HAP-1 (cell line): Measurements from ENCODE around the gene RALGAPB.
"Not testable (repeated sequence)": the region's sequence is repeated elsewhere in the genome, so short reads cannot be mapped to it uniquely, and the experiment has no call there.

ENCODE experiments used
- DNase-seq, 2 experiments: peaks; one replicate each; pipeline ENCODE4 v3.0.0-alpha.2; 2016 to 2020; ENCODE audit warnings: low spot score in 2 of 2
- H3K27me3 ChIP-seq: fragments of 250-450 bp; sonication (Bioruptor Pico); 2 replicates; pipeline ENCODE4 v1.5.1; 2020; ENCODE audit warnings: low read depth, mild to moderate bottlenecking, moderate library complexity
- H3K36me3 ChIP-seq: fragments of 250-450 bp; sonication (Bioruptor Pico); replicated peaks from 2 replicates; pipeline ENCODE4 v1.5.1; 2020; ENCODE audit warnings: mild to moderate bottlenecking
- H3K4me1 ChIP-seq: fragments of 250-450 bp; sonication (Bioruptor Pico); 2 replicates; pipeline ENCODE4 v1.5.1; 2020; ENCODE audit warnings: mild to moderate bottlenecking
- H3K4me3 ChIP-seq: fragments of 250-450 bp; sonication (Bioruptor Pico); 2 replicates; pipeline ENCODE4 v1.5.1; 2020; ENCODE audit warnings: mild to moderate bottlenecking, moderate library complexity
- H3K9me3 ChIP-seq: fragments of 250-450 bp; sonication (Bioruptor Pico); 2 replicates; pipeline ENCODE4 v1.5.1; 2020; ENCODE audit warnings: mild to moderate bottlenecking, moderate library complexity
- in situ Hi-C: fragments of 300-500 bp; cut with MboI; formaldehyde crosslinking; loops from 3 replicates; pipeline ENCODE4 v1.14.3; 2020; ENCODE audit warnings: low sequenced_read_pairs, inconsistent platforms, mixed read lengths

RALGAPB gene

GRCh38 chr20:38472513-38473366 is at the start of gene RALGAPB:
Gene RALGAPB, plus strand, starts transcription at chr20:38472843. Its CDS starts 15,590 bp downstream, at chr20:38488433.
- peak; percentile 96 to 98 for DNase-seq

DNA sequence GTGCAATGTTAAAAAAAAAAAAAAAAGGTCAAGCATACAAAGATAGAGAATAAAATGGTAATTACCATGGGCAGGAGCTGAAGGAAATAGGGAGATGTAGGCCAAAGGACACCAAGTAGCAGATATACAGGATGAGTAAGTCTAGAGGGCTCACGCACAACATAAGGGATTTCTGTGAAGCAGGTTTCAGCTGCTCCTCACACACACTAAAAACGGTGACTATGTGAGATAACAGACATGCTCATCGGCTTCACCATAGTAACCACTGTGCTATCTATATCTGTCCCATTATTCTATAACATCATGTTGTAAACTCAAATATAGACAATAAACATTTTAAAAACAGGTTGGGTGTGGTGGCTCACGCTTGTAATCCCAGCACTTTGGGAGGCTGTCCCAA is 49.1 kb upstream of the RALGAPB start:
- no peaks in the 10 kb centered on the region for H3K27me3 ChIP-seq
- DNase-seq: no peak
- H3K4me1 ChIP-seq: no peaks in the 10 kb centered on the region
- in situ Hi-C loops: no loop called here
- H3K36me3 ChIP-seq: peaks cover 99% of the 10 kb centered on the region
- H3K9me3 ChIP-seq: no peaks in the 10 kb centered on the region
- H3K4me3 ChIP-seq: no peak overlapping the region

More at GRCh38 chr20:38472513-38473366, at the start of gene RALGAPB:
- Histone ChIP-seq H3K27me3 (peaks cover 4% of the 10 kb centered on the region; the same call in 1 of the 2 replicates), H3K9me3 (no peaks in the 10 kb centered on the region), H3K4me3 (peak within 1 kb of the TSS; percentile 75), H3K36me3 (no peaks in the 10 kb centered on the region), H3K4me1 (peaks cover 14% of the 10 kb centered on the region)
- in situ Hi-C loops: no loop called here

DNA sequence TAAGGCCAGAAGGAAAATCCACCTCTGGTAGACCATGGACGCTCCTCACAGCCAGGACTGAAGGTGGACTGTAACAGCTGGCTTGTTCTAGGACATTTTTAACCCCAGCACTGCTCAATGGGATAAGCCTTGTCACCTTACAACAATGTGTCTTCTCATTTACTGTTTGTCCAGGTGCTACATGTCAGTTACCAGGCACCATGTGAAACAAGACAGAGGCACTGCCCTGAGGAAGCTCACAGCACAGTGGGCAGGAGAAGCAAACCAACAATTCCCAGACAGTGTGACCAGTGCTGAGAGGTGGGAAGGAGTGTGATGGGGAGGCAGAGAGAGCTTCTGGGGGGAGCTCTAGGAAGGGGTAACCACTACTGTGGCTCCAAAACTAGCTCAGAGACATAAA is 48.2 kb upstream of the RALGAPB start:
- Histone ChIP-seq H3K36me3 (peaks cover 99% of the 10 kb centered on the region), H3K4me1 (no peaks in the 10 kb centered on the region), H3K9me3 (no peaks in the 10 kb centered on the region), H3K4me3 (no peak overlapping the region), H3K27me3 (no peaks in the 10 kb centered on the region)
- no peak for DNase-seq
- in situ Hi-C loops: no loop called here

DNA sequence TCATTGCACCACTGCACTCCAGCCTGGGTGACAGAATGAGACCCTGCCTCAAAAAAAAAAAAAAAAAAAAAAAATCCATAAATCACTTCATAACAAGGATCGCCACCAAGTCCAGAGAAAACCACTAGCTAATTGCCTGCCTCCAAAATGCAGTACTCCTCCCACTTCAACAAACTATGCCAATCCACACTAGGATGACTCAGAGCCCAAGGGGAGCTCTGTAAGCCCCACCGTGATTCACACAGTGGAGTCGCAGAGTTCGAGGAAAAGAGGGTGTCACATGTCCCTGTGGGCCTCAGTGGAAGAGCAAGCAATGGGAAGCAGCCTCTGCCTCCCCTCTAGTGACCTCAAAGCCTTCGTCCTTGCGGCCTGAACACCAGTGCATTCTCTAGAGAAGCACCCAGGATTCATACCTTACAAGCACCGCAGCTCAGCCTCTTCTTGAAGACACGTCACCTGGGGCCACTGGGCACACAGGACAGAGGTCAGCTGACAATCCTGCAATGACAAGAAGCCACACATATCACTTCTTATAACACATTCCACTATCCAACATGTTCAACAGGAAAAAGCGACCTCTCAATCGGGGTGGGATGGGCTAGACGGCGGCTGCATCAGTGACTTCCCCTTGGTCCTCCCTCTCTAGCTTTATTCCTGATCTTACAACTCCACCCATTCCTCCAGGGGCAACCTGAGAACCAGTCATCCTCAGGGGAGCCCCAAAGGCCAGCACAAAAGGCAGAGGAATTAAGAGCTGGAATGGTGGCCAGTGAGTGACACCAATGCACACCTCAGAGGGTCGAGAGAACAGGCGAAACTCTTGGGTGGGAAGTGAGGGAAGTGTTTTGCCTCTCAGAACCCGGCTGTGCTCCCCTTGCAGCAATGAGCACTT is 46.4 kb upstream of the RALGAPB start:
- peaks cover 99% of the 10 kb centered on the region for H3K36me3 ChIP-seq
- H3K4me3 ChIP-seq: no peak overlapping the region
- no peaks in the 10 kb centered on the region for H3K4me1 ChIP-seq
- in situ Hi-C loops: no loop called here
- no peaks in the 10 kb centered on the region for H3K27me3 ChIP-seq
- no peak for DNase-seq
- H3K9me3 ChIP-seq: no peaks in the 10 kb centered on the region

DNA sequence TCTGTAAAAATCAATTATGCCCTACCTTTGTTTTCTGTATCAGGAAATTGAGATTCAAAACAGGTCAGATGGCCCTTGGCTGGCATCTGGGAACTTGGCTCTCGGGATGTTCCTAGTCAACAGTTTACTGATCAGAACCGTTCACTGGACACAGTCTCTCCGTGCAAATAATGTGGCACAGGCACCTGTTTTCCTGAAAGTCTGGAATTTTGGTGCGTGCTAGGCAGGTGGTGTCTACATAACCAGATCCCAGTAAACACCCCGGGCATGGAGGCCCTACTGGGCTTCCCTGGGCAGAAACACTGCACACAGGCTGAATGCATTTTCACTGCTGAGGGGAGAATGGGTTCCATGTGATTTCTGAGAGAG is 45.0 kb upstream of the RALGAPB start:
- H3K9me3 ChIP-seq: no peaks in the 10 kb centered on the region
- no peaks in the 10 kb centered on the region for H3K27me3 ChIP-seq
- H3K4me1 ChIP-seq: no peaks in the 10 kb centered on the region; the same call in 1 of the 2 replicates
- DNase-seq: no peak
- H3K4me3 ChIP-seq: no peak overlapping the region
- in situ Hi-C loops: no loop called here
- H3K36me3 ChIP-seq: peaks cover 99% of the 10 kb centered on the region

GRCh38 chr20:38428800-38429199 is 43.8 kb upstream of the RALGAPB start:
- H3K36me3 ChIP-seq: peaks cover 100% of the 10 kb centered on the region
- H3K4me1 ChIP-seq: peaks cover 9% of the 10 kb centered on the region
- no peaks in the 10 kb centered on the region for H3K27me3 ChIP-seq
- no peaks in the 10 kb centered on the region for H3K9me3 ChIP-seq
- no peak for DNase-seq
- no peak overlapping the region for H3K4me3 ChIP-seq
- in situ Hi-C loops: no loop called here

DNA sequence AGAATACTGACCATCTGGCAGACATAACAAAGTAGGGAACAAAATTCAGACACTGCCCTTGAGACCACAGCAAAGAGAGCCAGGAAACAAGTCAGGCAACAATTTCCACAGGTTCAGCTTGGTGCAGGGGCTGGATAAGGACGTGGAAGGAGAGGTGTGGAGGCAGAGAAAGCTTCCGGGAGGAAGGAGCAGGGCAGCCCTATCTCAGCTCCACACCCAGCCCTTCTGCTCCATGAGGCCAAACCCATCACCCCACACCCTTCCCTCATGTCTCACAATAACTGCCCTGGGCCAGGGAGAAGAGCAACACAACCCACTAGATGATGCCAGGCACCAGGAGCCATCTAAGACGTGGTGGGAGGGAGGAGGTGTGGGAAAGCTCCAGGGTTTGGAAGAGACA is 43.3 kb upstream of the RALGAPB start:
- no peak overlapping the region for H3K4me3 ChIP-seq
- in situ Hi-C loops: no loop called here
- H3K36me3 ChIP-seq: peaks cover 100% of the 10 kb centered on the region
- H3K27me3 ChIP-seq: no peaks in the 10 kb centered on the region
- no peak for DNase-seq
- no peaks in the 10 kb centered on the region for H3K9me3 ChIP-seq
- peaks cover 9% of the 10 kb centered on the region for H3K4me1 ChIP-seq

GRCh38 chr20:38430679-38431325 is 41.8 kb upstream of the RALGAPB start:
- Histone ChIP-seq H3K9me3 (no peaks in the 10 kb centered on the region), H3K36me3 (peaks cover 93% of the 10 kb centered on the region), H3K4me1 (peaks cover 9% of the 10 kb centered on the region), H3K27me3 (no peaks in the 10 kb centered on the region), H3K4me3 (no peak overlapping the region)
- in situ Hi-C loops: no loop called here
- no peak for DNase-seq

GRCh38 chr20:38432292-38432691 is 40.4 kb upstream of the RALGAPB start:
- in situ Hi-C loops: no loop called here
- no peak for DNase-seq
- Histone ChIP-seq H3K36me3 (peaks cover 78% of the 10 kb centered on the region), H3K4me1 (peaks cover 9% of the 10 kb centered on the region), H3K9me3 (no peaks in the 10 kb centered on the region), H3K4me3 (peak overlapping the region; percentile 4; the same call in 1 of the 2 replicates), H3K27me3 (no peaks in the 10 kb centered on the region)

DNA sequence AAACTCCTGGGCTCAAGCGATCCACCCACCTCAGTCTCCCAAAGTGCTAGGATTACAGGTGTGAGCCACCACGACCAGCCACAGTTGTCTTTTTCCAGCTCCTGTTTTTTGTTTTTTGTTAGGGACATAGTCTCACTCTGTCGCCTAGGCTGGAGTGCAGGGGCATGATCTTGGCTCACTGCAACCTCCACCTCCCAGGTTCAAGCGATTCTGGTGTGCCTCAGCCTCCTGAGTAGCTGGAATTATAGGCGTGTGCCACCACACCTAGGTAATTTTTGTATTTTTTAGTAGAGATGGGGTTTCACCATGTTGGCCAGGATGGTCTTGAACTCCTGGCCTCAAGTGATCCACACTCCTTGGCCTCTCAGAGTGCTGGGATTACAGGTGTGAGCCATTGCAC is 39.8 kb upstream of the RALGAPB start:
- H3K9me3 ChIP-seq, H3K4me1 ChIP-seq, in situ Hi-C loops, H3K27me3 ChIP-seq, DNase-seq: not testable (repeated sequence)
- Histone ChIP-seq H3K36me3 (peaks cover 72% of the 10 kb centered on the region), H3K4me3 (peak overlapping the region; percentile 96)

DNA sequence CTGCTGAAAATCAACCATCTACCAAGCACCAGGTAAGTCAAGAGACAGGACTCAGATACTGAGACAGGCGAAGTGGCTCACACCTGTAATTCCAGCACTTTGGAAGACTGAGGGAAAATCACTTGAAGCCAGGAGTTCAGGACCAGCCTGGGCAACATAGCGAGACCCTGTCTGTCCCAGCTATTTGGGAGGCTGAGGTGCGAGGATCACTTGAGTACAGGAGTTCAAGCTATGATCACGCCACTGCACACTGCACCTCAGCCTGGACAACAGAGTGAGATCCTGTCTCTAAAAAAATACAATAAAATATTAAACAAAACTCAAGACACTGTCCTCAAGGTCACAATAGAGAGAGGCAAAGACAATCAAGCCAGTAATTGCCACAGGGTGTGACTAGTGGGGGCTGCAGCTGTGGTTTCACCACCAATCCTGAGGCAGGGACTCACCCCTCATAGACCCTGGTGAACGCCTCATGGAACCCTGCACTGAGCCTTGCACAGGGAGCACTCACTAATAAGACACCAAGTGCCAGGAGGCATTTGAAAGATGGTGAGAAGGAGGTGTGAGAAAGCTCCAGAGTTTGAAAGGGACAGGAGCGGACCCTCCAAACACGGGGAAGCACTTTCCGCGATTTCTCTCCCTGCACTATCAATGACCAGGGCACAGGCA is 39.2 kb upstream of the RALGAPB start:
- in situ Hi-C loops: no loop called here
- Histone ChIP-seq H3K36me3 (peaks cover 66% of the 10 kb centered on the region), H3K4me1 (peaks cover 9% of the 10 kb centered on the region)

DNA sequence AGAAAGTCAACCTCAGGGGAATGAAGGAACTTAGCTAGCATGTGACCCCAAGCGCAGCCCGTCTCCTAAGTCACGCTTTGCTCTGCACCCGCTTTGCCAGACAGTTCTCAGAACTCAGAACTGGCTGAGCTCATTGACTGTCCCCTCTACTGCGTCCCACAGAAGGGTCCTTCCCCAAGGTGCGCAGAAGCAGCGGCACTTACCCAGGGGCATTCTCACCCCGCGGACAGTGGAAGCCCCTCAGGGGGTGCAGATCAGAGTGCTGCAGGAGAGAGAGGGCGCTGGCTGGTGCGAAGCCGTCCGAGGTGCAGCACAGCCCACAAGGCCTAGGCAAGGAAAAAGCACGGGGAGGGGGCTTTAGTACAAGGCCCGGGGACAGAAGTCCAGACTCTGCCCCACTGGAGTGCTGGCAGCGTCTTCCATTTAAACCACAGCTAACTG is 38.3 kb upstream of the RALGAPB start:
- in situ Hi-C loops: no loop called here
- H3K4me3 ChIP-seq: peak overlapping the region; percentile 96
- peaks cover 9% of the 10 kb centered on the region for H3K4me1 ChIP-seq
- no peaks in the 10 kb centered on the region for H3K9me3 ChIP-seq
- H3K27me3 ChIP-seq: 0 out of 2 replicates have a peak, but pooled peaks cover 2% of the 10 kb centered on the region
- peaks cover 57% of the 10 kb centered on the region for H3K36me3 ChIP-seq
- DNase-seq: peak in 1 of 2 experiments; percentile 28

More for the DNA sequence above, 39.2 kb upstream of the RALGAPB start:
- Histone ChIP-seq H3K4me3 (peak overlapping the region; percentile 96), H3K27me3 (no peaks in the 10 kb centered on the region), H3K9me3 (no peaks in the 10 kb centered on the region)
- no peak for DNase-seq
